Stimulated activated CD4-positive, alpha-beta T cell treated with anti-CD3 and anti-CD28 coated beads, Interleukin-2, amount 100 ng/mL, for 24 hours (primary cell): ENCODE measurements around the gene CACNA1C.

Experiments used
- DNase-seq, 2 donors: peaks; one replicate each; pipeline ENCODE4 v3.0.0-alpha.2; 2020

Gene CACNA1C

GRCh38 chr12:2142068-2142467 lies 89.3 kb downstream of the CACNA1C start:
- no peak for DNase-seq

GRCh38 chr12:2144951-2145350 lies 92.2 kb downstream of the CACNA1C start:
- DNase-seq: no peak

DNA sequence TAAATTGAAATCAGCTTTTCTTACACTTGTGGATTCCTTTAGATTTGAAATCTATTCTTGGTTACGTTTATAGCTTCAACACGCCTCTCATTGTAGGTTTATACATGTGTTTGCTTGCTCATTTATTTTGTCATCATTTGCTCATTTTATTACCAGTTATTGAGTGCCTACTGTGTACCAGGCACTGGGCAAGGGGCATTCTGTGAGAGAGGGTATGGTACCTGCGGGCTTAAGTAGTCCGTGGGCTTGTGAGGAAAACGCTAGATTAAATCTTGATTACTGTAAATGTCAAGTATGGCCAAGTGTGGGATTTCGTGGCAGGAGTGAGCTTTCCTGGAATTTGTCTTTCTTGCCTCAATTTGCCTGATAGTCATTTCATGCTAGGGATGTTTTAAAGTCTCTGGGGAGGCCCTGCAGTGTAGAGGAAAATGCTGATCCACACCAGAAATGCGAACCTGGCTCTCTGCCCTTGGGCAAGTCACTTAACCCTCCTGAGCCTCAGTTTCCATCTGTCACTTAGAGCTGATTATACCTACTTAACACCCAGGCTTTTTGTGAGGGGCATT lies 92.7 kb downstream of the CACNA1C start:
- no peak for DNase-seq

DNA sequence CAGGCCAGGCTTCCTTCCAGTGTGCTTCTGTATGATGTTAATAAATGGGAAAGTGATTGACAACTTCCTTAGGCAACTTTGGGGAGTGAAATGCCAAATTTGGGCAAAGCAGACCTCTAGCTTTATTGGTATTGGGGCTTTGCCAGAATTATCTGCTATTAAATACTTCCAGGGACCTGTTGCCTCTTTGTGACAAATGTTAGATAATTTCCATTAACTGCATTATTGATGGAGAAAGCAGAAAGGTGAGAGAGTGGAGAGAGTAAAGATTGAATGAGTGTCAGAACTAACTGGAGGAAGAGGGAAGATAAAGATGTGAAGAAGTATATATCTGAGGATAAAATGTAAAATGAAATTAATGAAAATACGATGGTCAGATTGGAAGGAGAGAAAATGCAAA lies 94.5 kb downstream of the CACNA1C start:
- DNase-seq: no peak

GRCh38 chr12:2149091-2149490 lies 96.3 kb downstream of the CACNA1C start:
- DNase-seq: no peak

DNA sequence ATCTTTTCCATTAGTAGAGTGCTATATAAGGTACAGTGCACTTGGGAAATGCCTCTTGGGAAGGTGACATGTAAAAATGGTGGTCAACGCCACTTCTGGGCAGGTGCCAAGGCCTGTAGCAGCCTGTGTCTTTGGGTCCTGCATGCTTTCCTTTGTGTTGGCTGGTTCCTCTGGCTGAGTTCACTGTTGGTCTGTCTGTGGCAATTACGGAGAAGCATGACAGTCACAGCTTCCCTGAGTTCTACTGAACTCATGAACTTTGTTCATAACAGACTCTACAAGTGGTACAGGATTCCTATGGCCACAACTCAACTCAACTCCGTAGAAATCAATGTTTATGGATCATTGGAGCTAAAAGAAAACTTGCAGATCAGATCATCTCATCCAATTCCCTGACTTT lies 98.0 kb downstream of the CACNA1C start:
- no peak for DNase-seq

DNA sequence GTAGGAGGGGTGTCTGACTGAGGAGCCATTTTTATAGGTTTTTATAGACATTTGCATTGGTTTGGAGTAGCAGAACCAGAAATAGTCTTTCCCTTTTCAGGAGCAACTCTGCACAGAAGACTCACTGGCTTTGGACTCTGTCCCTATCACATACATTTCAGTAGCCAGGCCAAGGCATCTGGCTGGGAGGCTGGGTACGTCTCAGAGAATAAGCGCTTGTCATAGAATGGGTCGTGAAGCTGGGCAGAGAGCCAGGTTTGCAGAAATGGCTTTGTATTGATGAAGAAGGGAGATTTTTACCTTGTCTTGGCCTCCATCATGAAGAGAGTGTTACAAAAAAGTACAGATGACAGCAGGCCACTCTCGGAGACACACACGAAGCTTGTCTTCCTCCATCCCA lies 98.6 kb downstream of the CACNA1C start:
- no peak for DNase-seq

DNA sequence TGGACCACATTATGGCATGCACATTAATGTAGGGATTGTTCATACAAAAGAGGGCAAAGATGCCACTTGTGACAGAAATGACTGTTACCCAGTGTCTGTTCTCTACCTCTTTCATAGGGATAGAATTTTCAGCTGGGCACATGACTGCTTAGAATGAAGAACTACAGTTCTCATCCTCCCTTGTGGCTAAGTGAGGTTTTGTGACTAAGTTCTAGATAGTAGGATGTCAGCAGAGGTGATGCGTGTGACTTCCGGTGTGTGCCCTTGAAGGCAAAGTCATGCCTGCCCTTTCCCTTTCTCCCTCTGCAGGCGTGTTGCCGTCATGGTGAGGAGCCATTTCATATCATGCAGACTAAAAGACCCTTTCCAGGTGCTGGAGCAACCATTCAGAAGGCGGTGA lies 99.3 kb downstream of the CACNA1C start:
- DNase-seq: no peak

- no peak for DNase-seq
Measured at GRCh38 chr12:2154050-2154449, 101.3 kb downstream of the CACNA1C start.

DNA sequence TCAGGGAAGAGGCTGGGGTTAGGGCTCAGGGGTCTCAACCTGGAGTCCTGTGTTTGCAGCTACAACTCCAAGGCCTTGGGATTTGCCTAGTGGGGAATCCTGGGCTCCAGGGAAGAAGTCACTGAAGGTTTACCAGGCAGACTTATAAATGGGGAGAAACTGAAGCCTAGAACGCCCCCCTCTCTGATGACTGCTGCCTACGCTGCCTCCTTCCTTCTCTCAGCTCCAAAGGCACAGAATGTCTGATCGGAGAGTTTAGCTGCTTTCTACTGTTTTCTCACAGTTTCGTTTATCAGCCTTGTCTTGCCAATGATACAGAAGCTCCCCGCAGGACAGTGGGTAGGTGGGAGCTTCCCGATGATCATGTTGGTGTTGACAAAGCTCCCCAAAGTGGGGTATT lies 101.7 kb downstream of the CACNA1C start:
- DNase-seq: no peak

DNA sequence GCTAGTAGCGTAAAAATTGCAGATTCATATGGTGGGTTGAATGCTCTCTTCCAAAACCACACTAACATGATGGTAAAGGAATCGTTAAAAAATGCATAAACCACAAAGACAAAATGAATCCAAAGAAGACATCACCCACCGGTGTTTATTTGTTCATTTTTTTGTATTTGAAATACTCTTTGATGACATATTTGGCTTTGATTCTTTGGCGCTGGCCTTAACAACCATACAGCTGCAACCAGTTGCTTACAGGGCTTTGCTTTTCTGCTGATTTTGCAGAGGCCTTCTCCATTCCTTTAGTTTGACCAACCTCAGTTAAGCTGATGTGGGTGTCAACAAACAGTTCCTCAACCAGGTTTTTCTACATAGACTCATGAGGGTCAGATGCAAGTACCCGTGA lies 103.5 kb downstream of the CACNA1C start:
- no peak for DNase-seq

GRCh38 chr12:2160043-2160442 lies 107.3 kb downstream of the CACNA1C start:
- DNase-seq: no peak

DNA sequence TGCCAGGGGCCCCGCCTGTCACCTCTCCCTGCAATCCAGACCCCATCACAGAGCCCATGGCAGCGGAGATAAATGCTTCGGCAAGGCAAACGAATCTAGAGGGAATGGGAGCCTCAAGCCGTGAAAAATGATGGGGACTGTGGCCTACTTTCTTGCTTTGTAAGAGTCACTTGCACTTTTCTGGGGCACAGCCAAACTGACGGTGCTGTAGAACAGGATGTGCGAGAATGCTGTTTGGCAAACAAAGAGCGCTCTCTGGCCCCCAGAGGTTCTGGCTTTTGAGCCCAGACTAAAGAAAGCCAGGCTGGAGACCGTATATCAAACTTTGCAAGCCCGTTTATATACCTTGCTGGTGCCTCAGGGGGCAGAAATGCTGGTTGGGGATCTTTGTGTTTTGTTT lies 108.7 kb downstream of the CACNA1C start:
- no peak for DNase-seq

DNA sequence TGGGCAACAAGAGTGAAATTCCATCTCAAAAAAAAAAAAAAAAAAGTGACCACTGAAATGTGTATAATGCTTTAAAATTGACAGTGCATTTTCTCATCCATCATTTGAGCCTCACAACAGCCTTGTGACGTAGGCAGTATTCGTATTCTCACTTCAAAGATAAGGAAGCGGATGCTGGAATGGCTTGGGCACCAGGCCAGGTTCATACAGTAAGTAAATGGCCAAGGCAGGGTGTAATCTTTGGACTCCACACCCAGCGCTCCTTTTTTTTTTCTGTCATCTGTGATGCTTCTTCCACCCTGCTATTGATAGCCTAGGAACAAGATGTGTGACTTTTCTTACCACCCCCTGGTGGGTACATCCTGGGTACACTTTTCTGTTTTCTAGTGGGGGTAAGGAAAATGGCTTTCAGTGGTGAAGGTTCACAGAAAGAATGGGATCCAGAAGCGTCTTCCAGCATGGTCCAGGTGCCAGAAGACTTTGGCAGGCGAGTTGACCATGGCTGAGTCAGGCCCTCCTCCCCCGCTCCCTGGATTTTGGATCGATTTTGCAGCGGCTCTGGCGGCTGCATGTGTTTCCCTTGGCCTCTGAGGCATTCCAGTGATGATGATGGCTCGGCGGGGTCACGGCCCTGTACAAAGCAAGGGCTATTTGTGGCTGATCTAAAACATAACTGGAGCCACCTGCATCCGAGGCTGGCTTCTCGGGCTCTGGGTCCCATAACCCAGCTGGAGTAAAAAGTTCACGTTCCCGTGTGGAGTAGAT lies 110.6 kb downstream of the CACNA1C start:
- DNase-seq: no peak

GRCh38 chr12:2165021-2165420 lies 112.2 kb downstream of the CACNA1C start:
- DNase-seq: no peak

DNA sequence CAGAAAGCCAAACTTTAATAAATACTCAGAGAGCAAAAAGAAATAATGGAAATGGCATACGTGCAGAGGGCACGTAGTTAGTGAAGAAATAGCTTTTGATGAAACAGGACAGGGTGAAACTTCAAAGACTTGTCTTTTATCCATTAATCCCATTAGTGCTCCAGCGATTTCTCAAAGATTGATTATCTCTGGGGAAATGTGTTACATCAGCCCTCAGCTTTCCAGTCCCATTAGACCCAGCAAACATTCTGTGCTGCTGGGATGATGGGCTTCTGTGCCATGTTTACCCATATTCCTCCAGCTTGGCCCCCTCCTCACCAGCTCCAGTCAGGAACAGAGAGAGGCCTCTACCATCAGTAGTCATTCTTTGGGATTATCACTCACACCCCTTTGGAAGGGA lies 113.1 kb downstream of the CACNA1C start:
- DNase-seq: no peak

- DNase-seq: no peak
Measured at GRCh38 chr12:2166696-2167095, 113.9 kb downstream of the CACNA1C start.

- DNase-seq: no peak
Measured at GRCh38 chr12:2167231-2167630, 114.4 kb downstream of the CACNA1C start.

DNA sequence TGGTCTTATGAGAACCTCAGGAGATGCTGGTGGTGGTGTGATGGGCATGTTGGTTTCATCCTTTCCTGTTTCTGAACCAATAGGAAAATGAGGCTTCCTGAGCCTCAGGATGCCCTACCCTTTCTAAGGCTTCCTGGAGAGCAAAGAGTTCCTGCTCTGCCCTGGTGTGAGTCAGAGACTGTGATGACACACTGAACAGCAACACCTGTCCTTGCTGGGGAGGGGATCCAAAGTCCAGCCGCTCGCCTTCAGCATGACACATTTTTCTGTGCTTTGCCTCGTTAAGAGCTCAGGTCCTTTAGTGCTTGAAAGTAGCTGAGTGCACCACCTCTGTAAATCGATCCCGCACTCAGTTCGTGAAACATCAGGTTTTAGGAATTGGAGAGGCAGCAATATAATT lies 116.0 kb downstream of the CACNA1C start:
- DNase-seq: no peak

DNA sequence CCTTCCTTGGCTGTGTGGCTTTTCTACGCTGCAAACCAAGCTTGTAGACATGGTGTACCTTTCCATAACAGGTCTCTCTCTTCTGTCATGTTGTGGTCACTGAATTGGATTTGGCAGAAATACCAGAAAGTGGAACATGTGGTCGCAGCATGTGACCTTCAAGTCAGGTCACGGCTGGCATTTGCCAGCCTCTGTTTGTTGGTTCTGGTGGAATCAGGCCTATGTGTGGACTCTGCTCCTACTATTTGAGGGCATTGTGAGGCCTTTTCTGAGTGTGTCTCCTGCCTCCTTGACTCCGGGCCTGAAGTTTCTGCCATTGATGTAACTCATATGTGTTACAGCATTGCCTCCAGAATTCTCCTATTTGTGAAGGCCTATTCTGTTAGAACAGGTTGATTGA lies 116.7 kb downstream of the CACNA1C start:
- DNase-seq: no peak

GRCh38 chr12:2169940-2170339 lies 117.2 kb downstream of the CACNA1C start:
- no peak for DNase-seq

DNA sequence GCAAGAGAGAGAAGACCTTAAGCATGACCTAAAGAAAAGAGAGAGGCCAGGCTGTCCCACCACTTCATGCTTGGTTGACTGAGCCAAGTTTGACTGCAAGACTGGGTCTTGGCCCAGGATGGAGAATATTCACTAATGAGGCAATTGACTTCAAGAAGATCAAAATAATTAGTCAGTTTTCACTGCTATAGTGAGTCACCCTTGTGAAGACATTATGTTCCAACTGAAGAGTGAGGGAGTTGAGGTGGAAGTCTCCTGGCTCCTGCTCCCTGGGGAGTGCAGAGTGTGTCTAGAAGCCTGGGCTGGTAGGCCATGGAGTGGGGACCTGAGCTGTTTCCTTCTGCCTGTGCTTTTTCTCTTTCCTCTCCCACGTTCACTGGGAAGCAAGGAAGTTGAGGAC lies 117.6 kb downstream of the CACNA1C start:
- DNase-seq: no peak

GRCh38 chr12:2171672-2172426 lies 119.1 kb downstream of the CACNA1C start:
- no peak for DNase-seq

- DNase-seq: no peak
Measured at GRCh38 chr12:2172491-2173214, 119.9 kb downstream of the CACNA1C start.
